HepG2 (cell line): ENCODE data around the gene TMEM114. TPM values are rescaled to one million over a fixed set of nuclear protein-coding genes. Genes with fewer than 3 reads are reported as not detected.
"Not testable (repeated sequence)": the region's sequence is repeated elsewhere in the genome, so short reads cannot be mapped to it uniquely, and the experiment has no call there.

Source experiments
- ATAC-seq: fragments of 200-7000 bp; cut with Tn5 transposase; 3 replicates; pipeline ENCODE4 v1.9.1; 2020; ENCODE audit warnings: mild to moderate bottlenecking, moderate library complexity
- BruUV-seq: library from RNA; stranded (reverse); fragments of 400-500 nt; replicated peaks from 2 replicates; lab custom pipeline; 2021; lab: Mats Ljungman, UMichigan
- CTCF ChIA-PET: fragments of 300-600 bp; formaldehyde crosslinking; extraction: SDS; loops from one replicate; lab custom pipeline; 2021; ENCODE audit warnings: low total read pairs, inconsistent platforms, low intra/inter-chr PET ratio; lab: Yijun Ruan, JAX
- POLR2A ChIA-PET: fragments of 350-600 bp; sonication (Branson Sonifier 250); formaldehyde crosslinking; loops from one replicate; lab custom pipeline; 2020; ENCODE audit warnings: antibody characterized with exemption, inconsistent platforms; lab: Yijun Ruan, JAX
- DNase-seq: peaks from one replicate; pipeline ENCODE4 v3.0.0-alpha.2; 2015; ENCODE audit warnings: low spot score
- FAIRE-seq: peaks from 3 replicates; lab custom pipeline; 2011; peaks lifted over from hg19 to GRCh38; lab: Jason Lieb, UNC
- H2AFZ ChIP-seq: one replicate; pipeline ENCODE4 v1.6.1; 2011; ENCODE audit warnings: low read length, inconsistent platforms
- H3K27ac ChIP-seq: fragments of 300-600 bp; 3 replicates; pipeline ENCODE4 v1.8.0; 2011; ENCODE audit warnings: mixed run types, mild to moderate bottlenecking, mixed read lengths, low read length, inconsistent platforms; ENCODE audit not compliant: insufficient read depth; ENCODE audit errors: extremely low read length
- H3K27me3 ChIP-seq, 2 experiments: fragments of 200-600 bp in 1 of 2; 2 replicates in 1 of 2; 3 replicates in 1 of 2; pipeline versions ENCODE4 v1.6.0 to v1.8.0; 2011; ENCODE audit warnings: low read length in 2 of 2, mild to moderate bottlenecking in 2 of 2, moderate library complexity in 2 of 2, inconsistent platforms in 1 of 2; ENCODE audit not compliant: insufficient read depth in 2 of 2, control insufficient read depth in 1 of 2
- H3K36me3 ChIP-seq, 2 experiments: fragments of 200-600 bp in 1 of 2; replicated peaks in 1 of 2; 2 replicates in 1 of 2; 3 replicates in 1 of 2; pipeline versions ENCODE4 v1.5.1 to v1.8.0; 2011; ENCODE audit warnings: low read length in 2 of 2, inconsistent platforms in 1 of 2; ENCODE audit not compliant: insufficient read depth in 2 of 2, control insufficient read depth in 1 of 2
- H3K4me1 ChIP-seq: 2 replicates; pipeline ENCODE4 v1.5.1; 2012; ENCODE audit warnings: low read length, inconsistent platforms; ENCODE audit not compliant: insufficient read depth
- H3K4me2 ChIP-seq: 2 replicates; pipeline ENCODE4 v1.6.0; 2011; ENCODE audit warnings: low read depth, low read length, inconsistent platforms
- H3K4me3 ChIP-seq, 3 experiments: fragments of 200-600 bp in 1 of 3; sonication (generic), shearing (Covaris generic) in 1 of 3; replicated peaks in 1 of 3; 2 replicates each; pipeline ENCODE4 v1.5.1; 2011 to 2016; ENCODE audit warnings: low read length in 3 of 3, inconsistent platforms in 2 of 3, low read depth in 2 of 3, mild to moderate bottlenecking in 2 of 3, control low read depth in 1 of 3, mixed read lengths in 1 of 3; ENCODE audit not compliant: insufficient read depth in 1 of 3
- H3K79me2 ChIP-seq: one replicate; pipeline ENCODE4 v1.6.1; 2011; ENCODE audit warnings: low read length, inconsistent platforms; ENCODE audit not compliant: insufficient read depth
- H3K9ac ChIP-seq: 2 replicates; pipeline ENCODE4 v1.6.0; 2011; ENCODE audit warnings: mild to moderate bottlenecking, low read depth, low read length, inconsistent platforms; ENCODE audit not compliant: insufficient read depth
- H3K9me3 ChIP-seq: 2 replicates; pipeline ENCODE4 v1.5.1; 2012; ENCODE audit warnings: mild to moderate bottlenecking, low read length
- H4K20me1 ChIP-seq: 2 replicates; pipeline ENCODE4 v1.6.0; 2011; ENCODE audit warnings: inconsistent platforms, mild to moderate bottlenecking, low read length, moderate library complexity; ENCODE audit not compliant: insufficient read depth
- ARID3A ChIP-seq: IDR thresholded peaks from 2 replicates; pipeline ENCODE4 v1.6.1; 2012; ENCODE audit warnings: low read depth, low read length, improper control_type of control experiment
- CEBPB ChIP-seq: IDR thresholded peaks from 2 replicates; pipeline ENCODE4 v1.6.1; 2011; ENCODE audit warnings: low read depth, low read length, improper control_type of control experiment, borderline replicate concordance
- FOXA1 ChIP-seq, 2 experiments: fragments of 450-650 bp in 1 of 2; sonication (generic) in 1 of 2; formaldehyde crosslinking in 1 of 2; IDR thresholded peaks; 2 replicates each; pipeline versions ENCODE4 v1.4.0 to v1.6.1; 2016 to 2020; ENCODE audit warnings: missing genetic modification reagents in 1 of 2
- FOXP1 ChIP-seq, 2 experiments: fragments of 450-650 bp in 1 of 2; IDR thresholded peaks; 2 replicates each; pipeline ENCODE4 v1.6.1; 2017 to 2018; ENCODE audit warnings: antibody characterized with exemption in 1 of 2
- GZF1 ChIP-seq: sonication (generic); formaldehyde crosslinking; IDR thresholded peaks from 2 replicates; pipeline ENCODE4 v1.5.1; 2020; ENCODE audit warnings: mild to moderate bottlenecking, missing genetic modification reagents
- MEIS1 ChIP-seq: sonication (generic); formaldehyde crosslinking; IDR thresholded peaks from 2 replicates; pipeline ENCODE4 v1.9.0; 2021; ENCODE audit warnings: mild to moderate bottlenecking, missing genetic modification reagents, moderate library complexity, borderline replicate concordance
- PAXIP1 ChIP-seq: sonication (generic); formaldehyde crosslinking; conservative IDR thresholded peaks from 2 replicates; pipeline ENCODE4 v1.4.0; 2020; ENCODE audit warnings: mild to moderate bottlenecking, missing genetic modification reagents, moderate library complexity
- PHF21A ChIP-seq: sonication (generic); formaldehyde crosslinking; IDR thresholded peaks from 2 replicates; pipeline ENCODE4 v1.5.0; 2020; ENCODE audit warnings: mild to moderate bottlenecking, missing genetic modification reagents
- POLR2A ChIP-seq, 2 experiments: IDR thresholded peaks; 2 replicates each; pipeline ENCODE4 v1.6.1; 2011; ENCODE audit warnings: low read depth in 2 of 2, low read length in 2 of 2, mild to moderate bottlenecking in 1 of 2, moderate library complexity in 1 of 2; ENCODE audit not compliant: insufficient read depth in 1 of 2
- THAP11 ChIP-seq: IDR thresholded peaks from 2 replicates; pipeline ENCODE4 v1.6.1; 2016; ENCODE audit warnings: missing biosample characterization, missing genetic modification reagents
- THRA ChIP-seq: sonication (generic); formaldehyde crosslinking; IDR thresholded peaks from 2 replicates; pipeline ENCODE4 v1.4.0; 2020; ENCODE audit warnings: missing genetic modification reagents, borderline replicate concordance
- ZNF362 ChIP-seq: sonication (generic); formaldehyde crosslinking; IDR thresholded peaks from 2 replicates; pipeline ENCODE4 v1.4.0; 2020; ENCODE audit warnings: missing genetic modification reagents, mild to moderate bottlenecking, borderline replicate concordance
- ZNF501 ChIP-seq: sonication (generic); formaldehyde crosslinking; IDR thresholded peaks from 2 replicates; pipeline ENCODE4 v1.5.1; 2020; ENCODE audit warnings: mild to moderate bottlenecking, moderate library complexity, missing genetic modification reagents
- WGBS: methylation state at CpG from one replicate; pipeline ENCODE4 v1.1.6; 2017; ENCODE audit warnings: low lambda C conversion rate; 5-methylcytosine and 5-hydroxymethylcytosine counted together
- in situ Hi-C: cut with HindIII; loops from 2 replicates; pipeline ENCODE4 v1.10.0; 2017; ENCODE audit warnings: low pct_unique_long_range_greater_than_20kb; ENCODE audit not compliant: extremely low pct_ligation_motif_present
- intact Hi-C: fragments of 100-400 bp; cut with micrococcal nuclease; formaldehyde crosslinking; loops from one replicate; pipeline ENCODE4 v1.10.0; 2022; ENCODE audit not compliant: unreplicated experiment
- polyA plus RNA-seq, 8 experiments: library from polyadenylated mRNA; depleted of rRNA in 3 of 8; stranded (reverse) in 7 of 8; unstranded in 1 of 8; fragments of >200 nt; fragmentation: Illumina TruSeq in 4 of 8; extraction: Trizol in 4 of 8; gene quantifications; 2 replicates each; pipeline versions ENCODE4 v1.2.1 to v1.2.3, GENCODE V29; 2011 to 2016; ENCODE audit warnings: low read depth in 4 of 8, missing spikeins in 1 of 8, mixed read lengths in 1 of 8; ENCODE audit not compliant: insufficient read depth in 1 of 8
- total RNA-seq, 5 experiments: library from RNA; depleted of rRNA; stranded (reverse); fragments of >200 nt; fragmentation: Illumina TruSeq; extraction: Trizol; gene quantifications; 2 replicates each; pipeline ENCODE4 v1.2.3, GENCODE V29; 2016; ENCODE audit warnings: low read depth in 1 of 5

Gene TMEM114
- total and polyA plus RNA-seq, 2 of the 13 experiments (the other 11 are each of a cell fraction or from before 2014, with no cell fraction given) = not detected

- TF ChIP-seq ARID3A = peak; percentile 70
- TF ChIP-seq GZF1 (CRISPR knock-in tag) = peak; percentile 92
- TF ChIP-seq ZNF362 (CRISPR knock-in tag) = peak; percentile 75
- TF ChIP-seq FOXA1 (IDR thresholded peaks at IDR 0.05) = no peak
- peak; percentile 61 for TF ChIP-seq FOXA1 (CRISPR knock-in tag; IDR thresholded peaks at IDR 0.05)
- 0 out of 2 replicates have a peak, but pooled peaks have one; percentile 13 for TF ChIP-seq THAP11
Measured at GRCh38 chr16:8571061-8571596, 19.2 kb downstream of the TMEM114 start (continued).

- peak; percentile 82 for DNase-seq
- Histone ChIP-seq H2AFZ (peak overlapping the region; percentile 1), H3K4me2 (peak overlapping the region; percentile 87), H3K27ac (peak overlapping the region; percentile 15), H3K4me3 (peak overlapping the region in 2 of 3 experiments; percentile 18 to 53; a peak in 4 of 6 replicates), H3K4me1 (peaks cover 62% of the 10 kb centered on the region), H3K9ac (peak overlapping the region; percentile 46)
- peak; percentile 58 for ATAC-seq
- H3K9me3 ChIP-seq; H3K79me2 ChIP-seq; H3K27me3 ChIP-seq; BruUV-seq; in situ Hi-C loops; FAIRE-seq; H3K36me3 ChIP-seq; H4K20me1 ChIP-seq; TF ChIP-seq FOXP1 (IDR thresholded peaks at IDR 0.05): not testable (repeated sequence)
- CTCF ChIA-PET = interaction anchor here (5.1 to 5.6 kb wide), 2 partner anchors 64 to 85 kb away, joined by 39 to 154 read pairs; no protein-coding TSS in a partner anchor
- 5% methylated on average over 12 of the region's 12 CpGs for WGBS
- intact Hi-C loops = loop anchor here (10.0 kb wide), 1 partner anchor 564 kb away; no protein-coding TSS in a partner anchor
- POLR2A ChIA-PET = interaction anchor here (1.2 kb wide), 1 partner anchor 293 kb away, joined by 4 read pairs; no protein-coding TSS in a partner anchor
- TF ChIP-seq THRA (CRISPR knock-in tag) = peak; percentile 64; the same call in 1 of the 2 replicates
- peak; percentile 29; the same call in 1 of the 2 replicates for TF ChIP-seq PHF21A (CRISPR knock-in tag)
- TF ChIP-seq ZNF501 (CRISPR knock-in tag) = peak; percentile 66; the same call in 1 of the 2 replicates
- TF ChIP-seq FOXP1 (CRISPR knock-in tag; IDR thresholded peaks at IDR 0.05) = peak; percentile 19; the same call in 1 of the 2 replicates
- TF ChIP-seq CEBPB = peak; percentile 10; the same call in 1 of the 2 replicates
- peak; percentile 44; the same call in 1 of the 2 replicates for TF ChIP-seq MEIS1 (CRISPR knock-in tag)
- 0 out of 4 replicates have a peak, but pooled peaks of 1 of the 2 experiments have one; percentile 23 for TF ChIP-seq POLR2A (IDR thresholded peaks at IDR 0.05; ENCODE audit: insufficient read depth in 1 of 2, low read depth in 2 of 2, low read length in 2 of 2)
- TF ChIP-seq PAXIP1 = 0 out of 2 replicates have a peak, but pooled peaks have one; percentile 25
Measured at GRCh38 chr16:8570393-8570792, 19.9 kb downstream of the TMEM114 start.
